Stimulated activated CD4-positive, alpha-beta T cell treated with anti-CD3 and anti-CD28 coated beads, Interleukin-2, amount 100 ng/mL, for 24 hours (primary cell): ENCODE measurements around the gene CFAP97D1.
"Not testable (repeated sequence)": the region's sequence is repeated elsewhere in the genome, so short reads cannot be mapped to it uniquely, and the experiment has no call there.

ENCODE experiments used
- DNase-seq, 2 donors: peaks; one replicate each; pipeline ENCODE4 v3.0.0-alpha.2; 2020

The CFAP97D1 gene

GRCh38 chr17:43768943-43769342 is 11.3 kb upstream of the CFAP97D1 start:
- DNase-seq = no peak

GRCh38 chr17:43769426-43769825 is 10.8 kb upstream of the CFAP97D1 start:
- DNase-seq = no peak

DNA sequence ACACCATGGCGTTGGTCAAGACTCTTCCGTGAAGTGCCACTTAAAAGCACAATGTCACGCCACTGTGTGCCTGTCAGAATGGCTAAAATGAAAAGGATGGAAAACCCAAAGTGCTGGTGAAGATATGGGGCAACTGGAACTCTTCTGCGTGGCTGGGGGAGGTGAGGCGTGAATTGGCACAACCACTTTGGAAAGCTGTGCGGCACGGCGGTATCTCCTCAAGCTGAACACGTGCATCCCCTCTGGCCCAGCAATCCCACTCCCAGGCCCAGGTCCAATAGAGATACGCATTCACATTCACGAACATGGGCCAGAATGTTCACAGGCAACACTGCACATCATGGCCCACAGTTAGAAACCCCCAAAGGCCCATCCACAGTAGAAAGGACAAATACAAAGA is 10.4 kb upstream of the CFAP97D1 start:
- DNase-seq = no peak

DNA sequence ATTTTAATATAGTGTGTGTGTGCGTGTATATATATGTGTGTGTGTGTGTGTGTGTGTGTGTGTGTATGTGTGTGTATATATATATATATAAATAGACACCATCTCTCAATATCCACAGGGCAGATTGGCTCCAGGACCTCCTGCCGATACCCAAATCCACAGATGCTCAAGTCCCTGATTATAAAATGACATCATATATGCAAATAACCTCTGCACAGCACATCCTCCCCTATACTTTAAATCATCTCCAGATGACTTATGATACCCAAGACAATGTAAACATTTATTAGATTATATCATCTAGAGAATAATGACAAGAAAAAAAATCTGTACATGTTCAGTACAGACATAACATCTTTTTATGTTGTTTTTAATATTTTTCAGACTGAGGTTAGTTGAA is 9.3 kb upstream of the CFAP97D1 start:
- no peak for DNase-seq

DNA sequence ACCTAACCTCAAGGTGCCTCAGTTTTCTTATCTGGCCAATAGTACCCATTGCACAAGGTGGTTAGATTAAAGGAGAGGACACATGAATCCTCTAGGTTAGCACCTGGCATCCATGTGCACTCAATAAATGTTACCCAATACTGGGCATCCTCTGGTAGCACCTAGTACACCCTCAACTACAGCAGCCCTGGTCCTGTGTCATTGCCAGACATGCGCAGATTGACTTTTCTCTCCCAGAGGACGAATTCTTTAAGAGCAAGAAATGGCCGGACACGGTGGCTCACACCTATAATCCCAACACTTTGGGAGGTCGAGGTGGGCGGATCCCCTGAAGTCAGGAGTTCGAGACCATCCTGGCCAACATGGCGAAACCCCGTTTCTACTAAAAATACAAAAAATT is 8.8 kb upstream of the CFAP97D1 start:
- no peak for DNase-seq

- no peak for DNase-seq
Measured at GRCh38 chr17:43772877-43773648, 7.2 kb upstream of the CFAP97D1 start.

DNA sequence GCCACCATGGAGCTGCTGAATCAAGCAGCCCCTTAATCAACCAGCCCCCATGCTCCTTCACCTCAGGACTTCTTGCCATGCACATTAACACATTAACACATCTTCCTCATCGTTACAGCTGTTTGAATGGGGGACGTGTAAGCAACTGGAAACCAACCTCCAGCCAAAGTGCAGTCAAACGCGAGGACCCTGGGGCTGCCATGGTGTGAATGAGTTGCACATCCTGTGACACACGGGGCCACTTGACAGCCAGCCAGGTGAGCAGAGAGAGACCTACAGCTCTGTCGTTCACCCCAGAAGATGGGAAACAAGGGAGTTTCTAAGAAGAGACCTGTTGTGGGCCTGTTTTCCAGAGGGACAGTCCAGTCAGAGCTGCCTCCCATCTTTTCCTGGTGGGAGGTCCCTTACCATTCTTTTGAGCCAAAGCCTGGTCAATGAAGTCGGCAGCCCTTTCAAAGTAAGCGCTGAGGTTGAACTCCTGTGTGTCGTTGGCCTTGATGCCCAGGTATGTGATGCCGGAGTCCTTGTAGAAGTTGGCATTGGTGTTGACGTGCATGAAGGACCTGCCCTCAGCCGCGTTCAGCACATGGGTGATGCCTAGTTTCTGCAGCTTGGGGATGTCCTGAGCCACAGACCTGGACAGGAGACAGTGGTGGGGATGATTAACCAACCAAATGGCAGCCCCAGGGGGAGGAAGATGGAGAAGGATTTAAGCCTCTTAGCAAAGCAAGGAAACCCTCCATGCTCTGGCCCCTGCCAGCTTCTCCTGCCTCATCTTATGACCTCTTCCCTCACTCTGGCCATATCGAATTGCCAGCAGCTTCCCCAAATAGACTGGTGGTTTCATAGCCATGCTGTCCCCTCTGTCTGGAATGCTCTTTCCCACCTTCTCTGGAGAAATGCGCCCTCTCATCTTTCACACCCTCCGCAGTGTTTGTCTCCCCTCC is 5.7 kb upstream of the CFAP97D1 start:
- no peak for DNase-seq

GRCh38 chr17:43778337-43779144 is 1.7 kb upstream of the CFAP97D1 start, which contains the start of gene DUSP3:
Gene DUSP3, minus strand, starts transcription at chr17:43778977. Its CDS starts 53 bp downstream, at chr17:43778924.
- peak; percentile 76 to 78 for DNase-seq

DNA sequence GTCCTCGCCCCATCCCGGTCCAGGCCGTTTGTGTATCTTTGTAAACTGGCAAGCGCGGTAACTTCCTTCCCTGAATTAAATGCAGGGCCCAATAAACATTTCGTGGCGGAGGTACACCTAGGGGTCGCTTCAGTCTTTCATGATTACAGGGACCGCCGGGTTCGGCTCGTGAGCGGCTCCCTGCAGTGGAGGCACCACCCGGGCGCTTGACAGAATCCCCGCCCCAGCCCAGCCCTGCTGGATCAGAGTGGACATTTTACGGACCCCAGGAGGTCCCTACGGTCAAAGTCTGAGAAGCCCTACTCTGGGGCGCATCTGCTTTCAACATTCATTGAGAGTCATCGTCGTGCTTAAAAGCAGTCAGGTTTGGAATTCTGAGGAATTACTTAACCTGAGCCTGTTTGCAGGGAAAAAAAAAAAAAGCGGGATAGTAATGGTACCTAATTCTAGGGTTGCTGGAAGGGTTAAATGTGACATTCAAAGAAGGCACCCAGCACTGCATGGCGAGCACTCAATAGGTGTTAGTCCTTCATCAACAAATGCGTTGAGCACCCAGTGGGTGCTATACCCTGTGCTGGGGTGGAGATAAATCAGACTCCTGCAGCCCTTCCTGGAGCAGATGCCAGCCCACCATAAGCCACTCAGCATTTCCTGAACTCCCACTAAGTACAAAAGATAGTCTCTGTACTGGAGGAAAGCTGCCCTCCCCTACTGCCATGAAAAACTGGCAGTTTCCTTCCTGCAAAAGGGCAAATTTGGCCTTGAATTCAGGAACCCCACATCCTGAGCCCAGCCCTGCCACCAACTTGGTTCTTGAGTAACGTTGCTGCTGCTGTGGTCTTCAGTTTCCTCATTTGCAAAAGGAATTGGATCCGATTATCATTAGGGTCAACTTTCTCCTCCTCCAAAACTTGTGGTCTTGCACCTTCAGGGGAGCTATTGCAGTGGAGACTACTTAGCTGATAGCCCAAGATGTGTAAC is 800 bp upstream of the CFAP97D1 start:
- DNase-seq = no peak

DNA sequence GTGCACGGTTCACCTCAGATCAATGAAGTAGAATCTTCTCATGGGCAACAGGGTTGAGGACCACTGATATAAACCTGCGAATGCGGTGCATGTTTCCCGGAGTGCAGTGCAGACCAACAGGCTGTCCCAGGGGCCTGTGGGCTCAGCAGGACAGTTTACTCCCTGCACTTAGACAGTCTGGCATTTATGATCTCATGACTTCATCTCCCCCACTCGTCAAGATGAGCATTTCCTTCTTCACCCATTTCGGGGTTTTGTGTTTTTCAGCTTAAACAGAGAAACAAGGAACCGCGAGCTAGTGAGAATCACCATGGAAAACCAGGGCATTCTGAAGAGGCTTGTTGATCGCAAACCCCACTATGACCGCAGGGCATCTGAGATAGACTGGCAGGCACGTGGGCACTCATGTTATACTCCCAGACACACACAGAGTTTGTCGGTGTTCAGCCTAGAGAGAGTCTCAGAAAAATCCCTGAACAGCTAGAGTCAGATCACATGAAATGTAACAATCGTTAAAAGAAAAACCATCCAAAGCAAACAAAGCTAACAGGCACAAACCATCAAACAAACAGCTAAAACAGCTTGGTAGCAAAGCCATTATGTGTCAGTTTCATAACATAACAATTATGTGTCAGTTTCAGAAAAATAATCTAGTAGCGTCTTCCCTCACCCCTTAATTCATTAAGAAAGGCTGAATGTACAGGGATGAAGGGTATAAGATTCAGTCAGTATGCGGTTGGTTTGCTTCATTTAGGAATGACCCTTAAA is 2.9 kb downstream of the CFAP97D1 start:
- DNase-seq = no peak

GRCh38 chr17:43784068-43784467 is 3.8 kb downstream of the CFAP97D1 start:
- DNase-seq = no peak

DNA sequence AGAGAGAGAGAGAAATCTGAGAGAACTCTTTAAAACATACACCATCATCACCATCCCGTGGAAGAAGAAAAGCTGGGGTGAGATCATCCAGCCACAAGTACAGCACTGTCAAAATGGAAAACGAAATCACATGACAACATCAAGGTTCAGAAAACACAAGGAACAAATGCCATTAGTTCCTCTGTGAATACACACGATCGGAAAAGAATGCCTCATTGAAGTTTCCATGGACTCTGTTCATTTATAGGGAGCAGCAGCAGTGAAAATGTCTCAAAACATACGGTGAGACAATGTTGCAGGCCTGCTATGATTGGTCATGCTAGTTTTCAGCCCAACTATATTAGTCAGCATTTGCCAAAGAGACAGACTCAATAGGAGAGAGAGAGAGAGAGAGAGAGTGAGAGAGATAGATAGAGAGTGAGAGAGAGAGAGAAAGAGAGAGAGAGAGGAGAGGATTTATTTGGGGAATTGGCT is 4.4 kb downstream of the CFAP97D1 start:
- no peak for DNase-seq

GRCh38 chr17:43787728-43788127 is 7.5 kb downstream of the CFAP97D1 start:
- DNase-seq = no peak

GRCh38 chr17:43788540-43788939 is 8.3 kb downstream of the CFAP97D1 start:
- no peak for DNase-seq

GRCh38 chr17:43789482-43789881 is 9.2 kb downstream of the CFAP97D1 start:
- no peak for DNase-seq

DNA sequence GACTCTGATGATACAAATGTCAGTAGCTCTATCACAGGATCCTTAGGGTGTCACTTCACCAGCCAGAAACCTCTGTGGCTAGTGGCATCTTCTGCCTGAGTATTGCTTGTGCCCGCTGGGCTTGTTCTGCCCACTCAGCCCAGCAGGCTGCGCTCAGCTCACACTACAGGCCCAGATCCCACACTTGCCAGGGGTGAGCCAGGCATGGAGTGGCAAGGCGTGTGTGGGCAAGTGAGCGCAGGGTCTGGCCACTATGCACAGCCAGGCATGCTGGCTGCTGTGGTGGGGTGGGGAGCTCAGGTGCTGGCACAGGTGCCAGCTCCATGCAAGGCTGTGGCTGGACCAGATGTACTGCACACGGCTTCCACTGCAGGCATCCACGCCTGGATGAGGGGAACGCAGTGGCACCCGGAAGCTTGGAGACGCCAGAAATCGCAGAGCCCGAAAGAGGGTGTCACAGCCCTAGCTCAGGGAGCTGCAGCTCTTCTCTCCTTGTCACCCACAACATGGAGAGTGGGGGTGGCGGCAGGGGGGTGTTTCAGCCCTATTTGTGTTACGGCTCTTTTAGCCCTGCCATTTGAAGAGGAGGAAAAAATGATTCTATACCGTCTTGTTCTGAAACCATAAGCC is 10.2 kb downstream of the CFAP97D1 start:
- no peak for DNase-seq

- no peak for DNase-seq
Measured at GRCh38 chr17:43791589-43791988, 11.4 kb downstream of the CFAP97D1 start.

DNA sequence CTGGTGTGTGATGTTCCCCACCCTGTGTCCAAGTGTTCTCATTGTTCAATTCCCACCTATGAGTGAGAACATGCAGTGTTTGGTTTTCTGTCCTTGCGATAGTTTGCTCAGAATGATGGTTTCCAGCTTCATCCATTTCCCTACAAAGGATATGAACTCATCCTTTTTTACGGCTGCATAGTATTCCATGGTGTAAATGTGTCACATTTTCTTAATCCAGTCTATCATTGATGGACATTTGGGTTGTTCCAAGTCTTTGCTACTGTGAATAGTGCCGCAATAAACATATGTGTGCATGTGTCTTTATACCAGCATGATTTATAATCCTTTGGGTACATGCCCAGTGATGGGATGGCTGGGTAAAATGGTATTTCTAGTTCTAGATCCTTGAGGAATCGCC is 12.4 kb downstream of the CFAP97D1 start:
- DNase-seq = not testable (repeated sequence)

DNA sequence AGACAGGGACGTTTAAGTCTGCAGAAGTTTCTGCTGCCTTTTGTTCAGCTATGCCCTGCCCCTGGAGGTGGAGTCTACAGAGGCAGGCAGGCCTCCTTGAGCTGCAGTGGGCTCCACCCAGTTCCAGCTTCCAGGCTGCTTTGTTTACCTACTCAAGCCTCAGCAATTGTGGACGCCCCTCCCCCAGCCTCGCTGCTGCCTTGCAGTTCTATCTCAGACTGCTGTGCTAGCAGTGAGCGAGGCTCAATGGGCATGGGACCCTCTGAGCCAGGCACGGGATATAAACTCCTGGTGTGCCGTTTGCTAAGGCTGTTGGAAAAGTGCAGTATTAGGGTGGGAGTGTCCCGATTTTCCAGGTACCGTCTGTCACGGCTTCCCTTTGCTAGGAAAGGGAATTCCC is 17.8 kb downstream of the CFAP97D1 start:
- not testable (repeated sequence) for DNase-seq

DNA sequence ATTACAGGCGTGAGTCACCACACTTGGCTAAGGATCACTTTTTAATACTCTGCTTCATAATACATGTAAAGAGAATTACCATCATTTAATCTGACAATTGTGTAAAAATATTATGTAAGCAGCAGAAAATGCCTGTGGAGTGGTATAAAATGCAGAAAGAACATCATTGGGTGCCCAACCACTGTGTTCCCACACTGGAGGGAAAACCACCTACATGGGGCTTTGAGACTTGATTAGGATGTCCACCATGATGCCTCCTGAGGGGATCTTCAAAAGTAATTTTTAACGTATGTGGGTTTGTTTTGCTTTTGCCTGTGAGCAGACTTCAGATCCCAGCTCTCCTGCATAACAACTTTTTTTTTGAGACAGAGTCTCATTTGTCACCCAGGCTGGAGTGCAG is 18.8 kb downstream of the CFAP97D1 start:
- no peak for DNase-seq
